K562 (cell line): ENCODE measurements around the gene SRM. TPM values are rescaled to one million over a fixed set of nuclear protein-coding genes. Genes with fewer than 3 reads are reported as not detected.

ENCODE experiments used
- ATAC-seq: fragments of 200-7000 bp; cut with Tn5 transposase; 3 replicates; pipeline ENCODE4 v1.9.1; 2020; ENCODE audit warnings: moderate library complexity
- BruUV-seq: library from RNA; stranded (reverse); fragments of 400-500 nt; replicated peaks from 2 replicates; lab custom pipeline; 2021; lab: Mats Ljungman, UMichigan
- CTCF ChIA-PET: fragments of 300-600 bp; formaldehyde crosslinking; extraction: SDS; loops from one replicate; lab custom pipeline; 2021; ENCODE audit warnings: low intra/inter-chr PET ratio; lab: Yijun Ruan, JAX
- POLR2A ChIA-PET: fragments of 300-600, 350-650 bp; sonication (Branson Sonifier 250); formaldehyde crosslinking; extraction: SDS; loops from one replicate; lab custom pipeline; 2021; ENCODE audit warnings: antibody characterized with exemption, inconsistent platforms; lab: Yijun Ruan, JAX
- DNase-seq, 4 experiments: peaks; one replicate each; pipeline versions ENCODE4 v3.0.0 to v3.0.0-alpha.2; 2011 to 2018; ENCODE audit warnings: low spot score in 3 of 4, mixed read lengths in 3 of 4; ENCODE audit errors: extremely low read depth in 1 of 4
- FAIRE-seq: peaks from 2 replicates; lab custom pipeline; 2011; peaks lifted over from hg19 to GRCh38; lab: Jason Lieb, UNC
- H2AFZ ChIP-seq: 2 replicates; pipeline ENCODE4 v1.6.0; 2011; ENCODE audit warnings: low read depth, low read length, control low read depth, inconsistent platforms
- H3K27ac ChIP-seq: fragments of 200-600 bp; 3 replicates; pipeline ENCODE4 v1.8.0; 2011; ENCODE audit warnings: low read depth, mild to moderate bottlenecking, control low read depth, inconsistent platforms, low read length, moderate library complexity, mixed read lengths; ENCODE audit errors: extremely low read depth
- H3K27me3 ChIP-seq, 2 experiments: fragments of 300-600 bp in 1 of 2; 2 replicates in 1 of 2; 3 replicates in 1 of 2; pipeline versions ENCODE4 v1.6.0 to v1.8.0; 2011; ENCODE audit warnings: inconsistent platforms in 2 of 2, low read length in 2 of 2, mild to moderate bottlenecking in 1 of 2, mixed read lengths in 1 of 2, moderate library complexity in 1 of 2; ENCODE audit not compliant: control insufficient read depth in 2 of 2, insufficient read depth in 2 of 2
- H3K36me3 ChIP-seq: fragments of 300-600 bp; 3 replicates; pipeline ENCODE4 v1.8.0; 2011; ENCODE audit warnings: mild to moderate bottlenecking, low read length, inconsistent platforms; ENCODE audit not compliant: control insufficient read depth, insufficient read depth
- H3K4me1 ChIP-seq, 2 experiments: fragments of 200-600 bp in 1 of 2; replicated peaks in 1 of 2; 2 replicates in 1 of 2; 3 replicates in 1 of 2; pipeline versions ENCODE4 v1.5.1 to v1.8.0; 2011; ENCODE audit warnings: inconsistent platforms in 2 of 2, low read length in 2 of 2, mild to moderate bottlenecking in 1 of 2, mixed read lengths in 1 of 2, moderate library complexity in 1 of 2; ENCODE audit not compliant: control insufficient read depth in 2 of 2, insufficient read depth in 2 of 2
- H3K4me2 ChIP-seq: 2 replicates; pipeline ENCODE4 v1.6.1; 2011; ENCODE audit warnings: low read length, control low read depth, inconsistent platforms, mixed read lengths; ENCODE audit not compliant: insufficient read depth
- H3K4me3 ChIP-seq: fragments of 200-600 bp; sonication (generic), shearing (Covaris generic); 2 replicates; pipeline ENCODE4 v1.5.1; 2016; ENCODE audit warnings: control low read depth, inconsistent platforms
- H3K79me2 ChIP-seq: fragments of 200-600 bp; 3 replicates; pipeline ENCODE4 v1.8.0; 2011; ENCODE audit warnings: low read length, inconsistent platforms; ENCODE audit not compliant: control insufficient read depth, insufficient read depth
- H3K9ac ChIP-seq, 2 experiments: 2 replicates each; pipeline versions ENCODE4 v1.6.0 to v1.6.1; 2011; ENCODE audit warnings: low read depth in 2 of 2, low read length in 2 of 2, control low read depth in 1 of 2, inconsistent platforms in 1 of 2, mild to moderate bottlenecking in 1 of 2, mixed read lengths in 1 of 2; ENCODE audit not compliant: insufficient read depth in 1 of 2
- H3K9me1 ChIP-seq: one replicate; pipeline ENCODE4 v1.6.0; 2011; ENCODE audit warnings: inconsistent platforms, mild to moderate bottlenecking, low read length, moderate library complexity; ENCODE audit not compliant: control insufficient read depth, insufficient read depth
- H3K9me3 ChIP-seq: replicated peaks from 2 replicates; pipeline ENCODE4 v1.5.1; 2011; ENCODE audit warnings: low read depth, low read length, inconsistent platforms; ENCODE audit not compliant: control insufficient read depth, insufficient read depth
- H4K20me1 ChIP-seq: replicated peaks from 2 replicates; pipeline ENCODE4 v1.6.1; 2011; ENCODE audit warnings: low read length, inconsistent platforms, mixed read lengths; ENCODE audit not compliant: control insufficient read depth, insufficient read depth
- CEBPB ChIP-seq: fragments of 450-650 bp; IDR thresholded peaks from 2 replicates; pipeline ENCODE4 v1.6.1; 2016; ENCODE audit warnings: missing genetic modification characterization, missing compliant biosample characterization
- HMGN3 ChIP-seq: IDR thresholded peaks from 2 replicates; pipeline ENCODE4 v1.6.1; 2011; ENCODE audit warnings: borderline replicate concordance, low read depth, mild to moderate bottlenecking, mixed read lengths, low read length; ENCODE audit not compliant: insufficient read length; ENCODE audit errors: extremely low read depth
- MYNN ChIP-seq, 2 experiments: sonication (generic); formaldehyde crosslinking in 1 of 2; IDR thresholded peaks; 2 replicates each; pipeline versions ENCODE4 v1.5.0 to v1.6.1; 2016 to 2020; ENCODE audit warnings: antibody characterized with exemption in 1 of 2, missing genetic modification reagents in 1 of 2
- PML ChIP-seq: IDR thresholded peaks from 2 replicates; pipeline ENCODE4 v1.6.1; 2012; ENCODE audit warnings: low read length, inconsistent platforms
- POLR2A ChIP-seq: fragments of 450-650 bp; conservative IDR thresholded peaks from 2 replicates; pipeline ENCODE4 v1.6.1; 2016
- POLR2AphosphoS2 ChIP-seq: IDR thresholded peaks from 2 replicates; pipeline ENCODE4 v1.6.1; 2012; ENCODE audit warnings: low read length, improper control_type of control experiment
- RBM17 ChIP-seq: fragments of 200-400 bp; formaldehyde crosslinking; IDR thresholded peaks from 2 replicates; pipeline ENCODE4 v1.6.1; 2017; ENCODE audit warnings: low read depth, mild to moderate bottlenecking, low read length, borderline replicate concordance
- SUPT5H ChIP-seq: fragments of 450-650 bp; IDR thresholded peaks from 2 replicates; pipeline ENCODE4 v1.6.1; 2016
- ZNF232 ChIP-seq: sonication (generic); formaldehyde crosslinking; IDR thresholded peaks from 2 replicates; pipeline ENCODE4 v1.8.0; 2022; ENCODE audit warnings: mild to moderate bottlenecking, missing genetic modification reagents
- WGBS: fragments of 100-300 bp; shearing (Covaris generic); methylation state at CpG from one replicate; pipeline ENCODE4 v1.1.6; 2016; ENCODE audit warnings: low coverage, mixed read lengths; ENCODE audit not compliant: insufficient coverage; ENCODE audit errors: missing lambda C conversion rate; 5-methylcytosine and 5-hydroxymethylcytosine counted together
- in situ Hi-C: fragments of 300-500 bp; cut with MboI; formaldehyde crosslinking; loops from 4 replicates; pipeline ENCODE4 v1.15.0; 2018; ENCODE audit warnings: inconsistent platforms, mixed read lengths
- intact Hi-C: fragments of 100-400 bp; cut with micrococcal nuclease; formaldehyde crosslinking; loops from 2 replicates; pipeline ENCODE4 v1.14.2; 2022
- polyA plus RNA-seq, 8 experiments: library from polyadenylated mRNA; depleted of rRNA in 4 of 8; stranded (reverse) in 5 of 8; unstranded in 3 of 8; fragments of >200 nt; fragmentation: Nextera tagmentation in 2 of 8; fragmentation: Illumina TruSeq in 1 of 8; extraction: Ambion mirVana in 2 of 8; extraction: Trizol in 1 of 8; gene quantifications; 2 replicates each; pipeline versions ENCODE4 v1.2.1 to v1.2.3, GENCODE V29; 2011 to 2014; ENCODE audit warnings: inconsistent platforms in 1 of 8, missing spikeins in 1 of 8
- total RNA-seq, 7 experiments: library from RNA; depleted of rRNA in 6 of 7; stranded (reverse); fragments of >200 nt in 6 of 7; fragmentation: Illumina TruSeq in 2 of 7; extraction: Trizol in 2 of 7; gene quantifications; 2 replicates each; pipeline versions ENCODE4 v1.2.1 to v1.2.3, GENCODE V29; 2011 to 2021; ENCODE audit warnings: low replicate concordance in 1 of 7

SRM gene
- total and polyA plus RNA-seq, 9 of the 15 experiments (the other 6 are each of a cell fraction or from before 2014, with no cell fraction given), result 23.9 to 373 (median 82.5) TPM

DNA sequence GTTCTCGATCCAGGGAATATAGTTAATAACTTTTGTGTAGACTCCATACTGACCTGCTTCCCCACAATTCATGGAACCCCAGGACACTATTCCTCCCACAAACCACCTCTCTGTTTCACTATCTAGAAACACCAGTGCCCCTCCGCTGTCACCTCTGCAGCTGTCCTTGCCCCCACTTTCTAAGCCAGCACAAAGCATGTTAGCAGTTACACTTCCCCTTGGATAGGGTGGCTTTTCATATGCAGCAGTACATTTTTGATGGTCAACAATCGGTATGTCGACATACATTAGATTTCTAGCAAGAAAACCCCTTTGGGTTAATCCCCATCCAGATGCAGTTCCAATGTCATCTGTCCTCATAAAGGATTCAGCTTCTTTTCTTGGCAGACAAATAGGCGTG, 32.9 kb downstream of the SRM start:
- no peak overlapping the region for H2AFZ ChIP-seq
- H3K36me3 ChIP-seq, result peaks cover 54% of the 10 kb centered on the region
- DNase-seq, result no peak
- WGBS, result 83% methylated on average over 5 of the region's 5 CpGs
- H3K4me3 ChIP-seq, result no peak overlapping the region
- FAIRE-seq, result no peak
- in situ Hi-C loops (no loop called here), intact Hi-C loops (no loop called here)
- H3K9me3 ChIP-seq, result no peaks in the 10 kb centered on the region
- H3K79me2 ChIP-seq, result no peaks in the 10 kb centered on the region
- H3K27ac ChIP-seq, result no peak overlapping the region
- no peak overlapping the region for H3K4me2 ChIP-seq
- peak; percentile 30 for ATAC-seq
- BruUV-seq, result no TSS peak
- TF ChIP-seq CEBPB (tag) (peak; percentile 35; the same call in 1 of the 2 replicates), ZNF232 (CRISPR knock-in tag) (no peak), MYNN (IDR thresholded peaks at IDR 0.05) (0 out of 2 replicates have a peak, but pooled peaks have one; percentile 15), MYNN (CRISPR knock-in tag; IDR thresholded peaks at IDR 0.05) (no peak), RBM17 (no peak), SUPT5H (peak; percentile 60; the same call in 1 of the 2 replicates), POLR2A (peak; percentile 70), PML (peak; percentile 12), HMGN3 (no peak), POLR2AphosphoS2 (peak; percentile 92; the same call in 1 of the 2 replicates)
- CTCF ChIA-PET, result no interaction called here
- H3K4me1 ChIP-seq, result no peaks in the 10 kb centered on the region
- H3K9ac ChIP-seq, result no peak overlapping the region
- H3K9me1 ChIP-seq, result no peaks in the 10 kb centered on the region
- H3K27me3 ChIP-seq, result no peaks in the 10 kb centered on the region
- no peaks in the 10 kb centered on the region for H4K20me1 ChIP-seq
- POLR2A ChIA-PET, result interaction anchor here (1.2 to 1.5 kb wide), 2 partner anchors 9 to 10 kb away, joined by 4 to 5 read pairs; no protein-coding TSS in a partner anchor
